Caco-2 (cell line): ENCODE results near the gene CRY2. TPM values are rescaled to one million over a fixed set of nuclear protein-coding genes. Genes with fewer than 3 reads are reported as not detected.
A peak's percentile ranks its signal among the peaks of the same experiment; 100 is the strongest.
"Not testable (repeated sequence)": the region's sequence is repeated elsewhere in the genome, so short reads cannot be mapped to it uniquely, and the experiment has no call there.

Source experiments
- BruUV-seq: library from RNA; stranded (reverse); fragments of 400-500 nt; replicated peaks from 2 replicates; lab custom pipeline; 2021; lab: Mats Ljungman, UMichigan
- CTCF ChIA-PET: fragments of 300-600 bp; sonication (Branson Sonifier 250); formaldehyde crosslinking; loops from one replicate; lab custom pipeline; 2022; ENCODE audit warnings: antibody characterized with exemption; lab: Charles Lee
- POLR2A ChIA-PET: fragments of 300-600 bp; sonication (Branson Sonifier 250); formaldehyde crosslinking; loops from one replicate; lab custom pipeline; 2022; ENCODE audit warnings: antibody characterized with exemption; lab: Charles Lee
- DNase-seq, 2 experiments: peaks; one replicate each; pipeline versions ENCODE4 v3.0.0 to v3.0.0-alpha.2; 2020 to 2022
- H3K27me3 ChIP-seq: replicated peaks from 2 replicates; pipeline ENCODE4 v1.6.0; 2011; ENCODE audit warnings: low read length; ENCODE audit not compliant: control insufficient read depth, insufficient read depth
- H3K36me3 ChIP-seq: 2 replicates; pipeline ENCODE4 v1.5.1; 2011; ENCODE audit warnings: low read length; ENCODE audit not compliant: control insufficient read depth, insufficient read depth
- H3K4me1 ChIP-seq: fragments of 250-450 bp; sonication (Bioruptor Pico); 2 replicates; pipeline ENCODE4 v1.5.1; 2020; ENCODE audit warnings: mild to moderate bottlenecking
- H3K4me3 ChIP-seq: 2 replicates; pipeline ENCODE4 v1.5.1; 2011; ENCODE audit warnings: low read depth, mild to moderate bottlenecking, control low read depth, low read length
- H3K9me3 ChIP-seq: fragments of 250-450 bp; sonication (Bioruptor Pico); 2 replicates; pipeline ENCODE4 v1.5.1; 2020; ENCODE audit warnings: mild to moderate bottlenecking, moderate library complexity
- H3K27ac Mint-ChIP-seq: one replicate; pipeline ENCODE4 v1.8.0; 2022; ENCODE audit warnings: mixed read lengths; ENCODE audit not compliant: unreplicated experiment
- H3K27me3 Mint-ChIP-seq: one replicate; pipeline ENCODE4 v1.8.0; 2022; ENCODE audit warnings: mixed read lengths; ENCODE audit not compliant: insufficient read depth, unreplicated experiment
- H3K36me3 Mint-ChIP-seq: one replicate; pipeline ENCODE4 v1.8.0; 2022; ENCODE audit warnings: mild to moderate bottlenecking, mixed read lengths; ENCODE audit not compliant: insufficient read depth, unreplicated experiment
- H3K4me1 Mint-ChIP-seq: one replicate; pipeline ENCODE4 v1.8.0; 2022; ENCODE audit warnings: low read depth, mixed read lengths; ENCODE audit not compliant: unreplicated experiment
- H3K4me3 Mint-ChIP-seq: one replicate; pipeline ENCODE4 v1.8.0; 2022; ENCODE audit warnings: mild to moderate bottlenecking, moderate library complexity, mixed read lengths; ENCODE audit not compliant: unreplicated experiment
- H3K9me3 Mint-ChIP-seq: one replicate; pipeline ENCODE4 v1.8.0; 2022; ENCODE audit warnings: mixed read lengths; ENCODE audit not compliant: unreplicated experiment
- intact Hi-C: fragments of 100-400 bp; cut with micrococcal nuclease; formaldehyde crosslinking; loops from one replicate; pipeline ENCODE4 v1.10.0; 2022; ENCODE audit not compliant: unreplicated experiment
- total RNA-seq: library from RNA; stranded (reverse); gene quantifications from 2 replicates; pipeline ENCODE4 v1.2.3, GENCODE V29; 2022
- TF ChIP-seq, protein P1 (sequence below), 2 experiments: fragments of 200-600 bp in 1 of 2; IDR thresholded peaks; 1 replicate in 1 of 2; 2 replicates in 1 of 2; pipeline versions ENCODE4 v1.5.1 to v1.8.0; 2011 to 2022; ENCODE audit warnings: antibody characterized with exemption in 1 of 2, control low read depth in 1 of 2, inconsistent platforms in 1 of 2, low read depth in 1 of 2, low read length in 1 of 2, mild to moderate bottlenecking in 1 of 2, moderate library complexity in 1 of 2; ENCODE audit not compliant: insufficient read depth in 1 of 2, severe bottlenecking in 1 of 2, unreplicated experiment in 1 of 2

The CRY2 gene
- total RNA-seq, 1 experiment from 2014 or later = 28.5 TPM

DNA sequence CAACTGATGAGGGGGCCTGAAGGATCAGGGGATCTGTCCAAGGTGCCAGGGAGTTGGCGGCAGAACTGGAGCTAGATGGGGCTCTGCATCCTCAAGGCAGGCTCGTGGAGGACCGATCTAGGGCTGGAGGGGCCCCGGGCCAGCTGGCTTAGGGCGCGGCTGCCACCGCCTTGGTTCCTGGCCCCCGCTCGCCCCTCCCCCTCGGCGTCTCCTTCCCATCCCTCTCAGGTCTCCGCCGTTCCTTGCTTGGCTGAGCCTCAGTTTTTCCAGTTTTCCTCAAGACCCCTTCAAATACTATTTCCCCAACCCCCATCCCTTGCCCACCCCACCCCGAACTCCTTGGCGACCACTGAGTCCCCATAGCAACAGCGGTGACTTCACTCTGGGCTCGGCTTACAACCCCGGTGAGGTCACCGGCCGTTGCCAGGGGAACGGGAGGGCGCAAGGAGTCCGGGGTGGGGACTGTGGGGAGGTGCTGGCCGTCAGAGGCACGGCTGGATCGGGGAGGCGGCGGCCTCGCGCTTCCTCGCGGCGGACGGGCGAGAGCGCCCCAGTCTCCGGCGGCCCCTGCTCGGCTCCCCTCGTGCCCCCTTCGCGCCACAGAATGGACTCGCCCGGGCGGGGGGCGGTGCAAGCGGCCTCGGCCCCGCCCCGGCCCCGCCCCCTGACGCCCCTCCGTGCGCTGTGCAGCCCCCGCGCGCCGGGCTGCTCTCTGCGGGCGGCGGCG lies 52.3 kb downstream of the CRY2 start:
- POLR2A ChIA-PET = interaction anchor here (0.7 to 1.0 kb wide), 2 partner anchors 18 to 23 kb away, joined by 4 read pairs; partner anchors contain the start of genes LARGE2 and PEX16
- Mint-ChIP-seq H3K4me1 (peaks cover 8% of the 10 kb centered on the region), H3K4me3 (peak overlapping the region; percentile 77), H3K27ac (peak overlapping the region; percentile 84), H3K36me3 (peaks cover 20% of the 10 kb centered on the region), H3K27me3 (peaks cover 4% of the 10 kb centered on the region), H3K9me3 (no peaks in the 10 kb centered on the region)
- Histone ChIP-seq H3K36me3 (no peaks in the 10 kb centered on the region), H3K4me3 (peak overlapping the region; percentile 67), H3K27me3 (no peaks in the 10 kb centered on the region), H3K9me3 (no peaks in the 10 kb centered on the region), H3K4me1 (peaks cover 10% of the 10 kb centered on the region)
- intact Hi-C loops = loop anchor here (1.0 kb wide), 3 partner anchors 14 to 23 kb away; partner anchors contain the start of genes LARGE2 and MAPK8IP1
- TF ChIP-seq, protein P1, sequence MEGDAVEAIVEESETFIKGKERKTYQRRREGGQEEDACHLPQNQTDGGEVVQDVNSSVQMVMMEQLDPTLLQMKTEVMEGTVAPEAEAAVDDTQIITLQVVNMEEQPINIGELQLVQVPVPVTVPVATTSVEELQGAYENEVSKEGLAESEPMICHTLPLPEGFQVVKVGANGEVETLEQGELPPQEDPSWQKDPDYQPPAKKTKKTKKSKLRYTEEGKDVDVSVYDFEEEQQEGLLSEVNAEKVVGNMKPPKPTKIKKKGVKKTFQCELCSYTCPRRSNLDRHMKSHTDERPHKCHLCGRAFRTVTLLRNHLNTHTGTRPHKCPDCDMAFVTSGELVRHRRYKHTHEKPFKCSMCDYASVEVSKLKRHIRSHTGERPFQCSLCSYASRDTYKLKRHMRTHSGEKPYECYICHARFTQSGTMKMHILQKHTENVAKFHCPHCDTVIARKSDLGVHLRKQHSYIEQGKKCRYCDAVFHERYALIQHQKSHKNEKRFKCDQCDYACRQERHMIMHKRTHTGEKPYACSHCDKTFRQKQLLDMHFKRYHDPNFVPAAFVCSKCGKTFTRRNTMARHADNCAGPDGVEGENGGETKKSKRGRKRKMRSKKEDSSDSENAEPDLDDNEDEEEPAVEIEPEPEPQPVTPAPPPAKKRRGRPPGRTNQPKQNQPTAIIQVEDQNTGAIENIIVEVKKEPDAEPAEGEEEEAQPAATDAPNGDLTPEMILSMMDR (IDR thresholded peaks at IDR 0.05; ENCODE audit: insufficient read depth in 1 of 2, low read depth in 1 of 2, low read length in 1 of 2, severe bottlenecking in 1 of 2, unreplicated experiment in 1 of 2) = no peak
- CTCF ChIA-PET = interaction anchor here (0.6 to 1.1 kb wide), 2 partner anchors 19 to 492 kb away, joined by 4 read pairs; partner anchors contain the start of gene CHRM4
- DNase-seq = peak; percentile 87 to 91
- BruUV-seq = no TSS peak

DNA sequence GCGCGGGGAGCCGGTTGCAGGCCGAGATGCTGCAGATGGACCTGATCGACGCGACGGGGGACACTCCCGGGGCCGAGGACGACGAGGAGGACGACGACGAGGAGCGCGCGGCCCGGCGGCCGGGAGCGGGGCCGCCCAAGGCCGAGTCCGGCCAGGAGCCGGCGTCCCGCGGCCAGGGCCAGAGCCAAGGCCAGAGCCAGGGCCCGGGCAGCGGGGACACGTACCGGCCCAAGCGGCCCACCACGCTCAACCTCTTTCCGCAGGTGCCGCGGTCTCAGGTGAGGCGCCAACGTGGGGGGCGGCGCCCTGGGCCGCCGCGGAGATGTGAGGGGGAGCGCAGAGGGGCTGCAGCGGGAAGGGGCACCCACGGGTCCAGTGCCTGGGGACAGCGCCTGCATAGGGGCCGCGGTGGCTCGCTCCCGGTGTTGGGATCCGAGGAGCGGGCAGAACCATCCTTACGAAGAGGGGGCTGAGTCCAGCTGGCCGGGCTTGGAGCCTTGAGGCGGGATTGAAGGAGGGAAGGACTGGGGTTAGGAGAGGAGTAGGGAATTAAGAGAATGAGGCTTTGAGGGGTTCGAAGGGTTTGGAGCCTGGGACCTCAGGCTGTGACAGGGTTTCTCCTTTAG lies 53.0 kb downstream of the CRY2 start:
- H3K4me3 ChIP-seq = peak overlapping the region; percentile 67
- H3K4me1 ChIP-seq, H3K9me3 Mint-ChIP-seq, H3K27me3 Mint-ChIP-seq, CTCF ChIA-PET, POLR2A ChIA-PET, BruUV-seq, H3K27me3 ChIP-seq, H3K4me1 Mint-ChIP-seq, H3K36me3 ChIP-seq, DNase-seq, H3K9me3 ChIP-seq: not testable (repeated sequence)
- peaks cover 16% of the 10 kb centered on the region for H3K36me3 Mint-ChIP-seq
- H3K27ac Mint-ChIP-seq = peak overlapping the region; percentile 84
- peak overlapping the region; percentile 77 for H3K4me3 Mint-ChIP-seq
- intact Hi-C loops = loop anchor here (1.0 kb wide), 1 partner anchor 18 kb away; no protein-coding TSS in a partner anchor

DNA sequence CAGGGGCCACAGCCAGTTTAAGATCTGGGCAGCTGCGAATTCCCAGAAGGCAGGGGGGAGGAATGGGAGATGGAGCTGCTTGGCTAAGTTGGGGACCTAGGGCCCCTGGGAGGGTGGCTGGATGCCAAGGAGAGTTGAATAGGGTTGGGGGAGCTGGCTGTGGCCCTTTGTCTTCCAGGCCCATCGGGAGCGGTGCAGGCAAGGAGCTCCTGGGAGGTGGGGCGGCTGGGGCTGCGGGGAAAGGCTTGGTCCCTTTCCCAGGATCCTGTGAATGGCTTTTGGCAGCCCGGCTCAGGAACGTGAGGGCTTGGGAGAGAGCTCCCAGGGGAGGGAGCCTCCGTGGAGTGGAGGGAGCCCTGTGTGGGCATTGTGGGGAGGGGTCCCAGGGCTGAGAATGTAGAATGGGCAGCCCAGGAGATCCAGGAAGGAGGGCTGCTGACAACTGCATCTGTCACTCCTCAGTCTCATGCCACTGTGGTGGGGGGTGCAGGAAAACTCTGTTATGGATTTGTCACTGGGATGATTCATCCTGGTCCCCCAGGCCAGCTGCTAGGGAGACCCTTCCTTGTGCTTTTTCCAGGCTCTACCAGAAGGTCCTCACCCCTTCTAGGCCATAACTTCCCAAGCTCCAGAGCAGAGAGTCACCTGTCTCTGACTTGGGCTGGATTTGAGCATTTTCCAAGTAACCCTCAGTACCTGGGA lies 53.8 kb downstream of the CRY2 start:
- H3K9me3 ChIP-seq = no peaks in the 10 kb centered on the region
- TF ChIP-seq, protein P1 (IDR thresholded peaks at IDR 0.05; ENCODE audit: insufficient read depth in 1 of 2, low read depth in 1 of 2, low read length in 1 of 2, severe bottlenecking in 1 of 2, unreplicated experiment in 1 of 2) = no peak
- peaks cover 10% of the 10 kb centered on the region for H3K4me1 ChIP-seq
- intact Hi-C loops = loop anchor here (1.0 kb wide), 1 partner anchor 17 kb away; no protein-coding TSS in a partner anchor
- Mint-ChIP-seq H3K36me3 (peaks cover 16% of the 10 kb centered on the region), H3K4me1 (peaks cover 8% of the 10 kb centered on the region), H3K9me3 (no peaks in the 10 kb centered on the region), H3K27me3 (peaks cover 4% of the 10 kb centered on the region), H3K27ac (no peak overlapping the region), H3K4me3 (peak overlapping the region; percentile 77)
- H3K4me3 ChIP-seq = no peak overlapping the region
- H3K36me3 ChIP-seq = no peaks in the 10 kb centered on the region
- no peak for DNase-seq
- no peaks in the 10 kb centered on the region for H3K27me3 ChIP-seq
- BruUV-seq = no TSS peak
- ChIA-PET CTCF (no interaction called here), POLR2A (no interaction called here)
